HepG2 (cell line): ENCODE data around the gene SGMS1. TPM values are rescaled to one million over a fixed set of nuclear protein-coding genes. Genes with fewer than 3 reads are reported as not detected.
A peak's percentile ranks its signal among the peaks of the same experiment; 100 is the strongest.

Experiments used
- CREB1 ChIP-seq, 2 experiments: fragments of 450-650 bp in 1 of 2; IDR thresholded peaks; 2 replicates each; pipeline ENCODE4 v1.6.1; 2016 to 2017; ENCODE audit warnings: control low read depth in 1 of 2, mild to moderate bottlenecking in 1 of 2, missing compliant biosample characterization in 1 of 2, missing genetic modification characterization in 1 of 2
- DNMT1 ChIP-seq: sonication (generic); formaldehyde crosslinking; IDR thresholded peaks from 2 replicates; pipeline ENCODE4 v1.5.1; 2020; ENCODE audit warnings: mild to moderate bottlenecking, missing genetic modification reagents
- FOXO4 ChIP-seq: sonication (generic); formaldehyde crosslinking; conservative IDR thresholded peaks from 2 replicates; pipeline ENCODE4 v1.8.1; 2023; ENCODE audit warnings: missing genetic modification reagents
- GATA4 ChIP-seq: sonication (generic); IDR thresholded peaks from 2 replicates; pipeline ENCODE4 v1.6.1; 2016; ENCODE audit warnings: antibody characterized with exemption, low read depth, borderline replicate concordance
- GFI1 ChIP-seq: sonication (generic); formaldehyde crosslinking; IDR thresholded peaks from 2 replicates; pipeline ENCODE4 v1.5.0; 2020; ENCODE audit warnings: missing genetic modification reagents, mild to moderate bottlenecking, borderline replicate concordance
- HNRNPH1 ChIP-seq: fragments of 200-400 bp; formaldehyde crosslinking; optimal IDR thresholded peaks from 2 replicates; pipeline ENCODE3; 2017; ENCODE audit warnings: mild to moderate bottlenecking, low read depth, low read length
- HOXA7 ChIP-seq: sonication (generic); formaldehyde crosslinking; IDR thresholded peaks from 2 replicates; pipeline ENCODE4 v1.8.1; 2022; ENCODE audit warnings: mild to moderate bottlenecking, missing genetic modification reagents, moderate library complexity
- JUNB ChIP-seq: sonication (generic); formaldehyde crosslinking; IDR thresholded peaks from 2 replicates; pipeline ENCODE4 v1.8.0; 2022; ENCODE audit warnings: missing genetic modification reagents, mild to moderate bottlenecking, borderline replicate concordance
- MEF2D ChIP-seq: sonication (generic); formaldehyde crosslinking; IDR thresholded peaks from 2 replicates; pipeline ENCODE4 v1.5.1; 2020; ENCODE audit warnings: mild to moderate bottlenecking, missing genetic modification reagents
- PRMT3 ChIP-seq: sonication (generic); formaldehyde crosslinking; IDR thresholded peaks from 2 replicates; pipeline ENCODE4 v1.8.1; 2022; ENCODE audit warnings: low read depth, mild to moderate bottlenecking, moderate library complexity, missing genetic modification reagents, borderline replicate concordance
- RAD21 ChIP-seq: fragments of 450-650 bp; formaldehyde crosslinking; IDR thresholded peaks from 2 replicates; pipeline ENCODE4 v1.5.0; 2020; ENCODE audit warnings: mild to moderate bottlenecking
- RFXAP ChIP-seq: sonication (generic); formaldehyde crosslinking; IDR thresholded peaks from 2 replicates; pipeline ENCODE4 v1.4.0; 2020; ENCODE audit warnings: missing genetic modification reagents, borderline replicate concordance
- STAT6 ChIP-seq: sonication (generic); formaldehyde crosslinking; IDR thresholded peaks from 2 replicates; pipeline ENCODE4 v1.4.0; 2020; ENCODE audit warnings: missing genetic modification reagents, mild to moderate bottlenecking, borderline replicate concordance
- XRCC5 ChIP-seq: fragments of 200-400 bp; formaldehyde crosslinking; optimal IDR thresholded peaks from 2 replicates; pipeline ENCODE3; 2017; ENCODE audit warnings: mild to moderate bottlenecking, low read length
- ZBTB20 ChIP-seq: sonication (generic); formaldehyde crosslinking; IDR thresholded peaks from 2 replicates; pipeline ENCODE4 v1.8.1; 2023; ENCODE audit warnings: missing genetic modification reagents, low read depth, mild to moderate bottlenecking, borderline replicate concordance
- ZMYM2 ChIP-seq: sonication (generic); formaldehyde crosslinking; IDR thresholded peaks from 2 replicates; pipeline ENCODE4 v1.8.0; 2022; ENCODE audit warnings: mild to moderate bottlenecking, missing genetic modification reagents
- ZNF230 ChIP-seq: sonication (generic); formaldehyde crosslinking; IDR thresholded peaks from 2 replicates; pipeline ENCODE4 v1.4.0; 2020; ENCODE audit warnings: mild to moderate bottlenecking, missing genetic modification reagents
- ZNF296 ChIP-seq: sonication (generic); formaldehyde crosslinking; conservative IDR thresholded peaks from 2 replicates; pipeline ENCODE4 v1.5.0; 2020; ENCODE audit warnings: mild to moderate bottlenecking, missing genetic modification reagents
- ZNF558 ChIP-seq: sonication (generic); formaldehyde crosslinking; IDR thresholded peaks from 2 replicates; pipeline ENCODE4 v1.9.0; 2022; ENCODE audit warnings: mild to moderate bottlenecking, missing genetic modification reagents, borderline replicate concordance
- polyA plus RNA-seq, 8 experiments: library from polyadenylated mRNA; depleted of rRNA in 3 of 8; stranded (reverse) in 7 of 8; unstranded in 1 of 8; fragments of >200 nt; fragmentation: Illumina TruSeq in 4 of 8; extraction: Trizol in 4 of 8; gene quantifications; 2 replicates each; pipeline versions ENCODE4 v1.2.1 to v1.2.3, GENCODE V29; 2011 to 2016; ENCODE audit warnings: low read depth in 4 of 8, missing spikeins in 1 of 8, mixed read lengths in 1 of 8; ENCODE audit not compliant: insufficient read depth in 1 of 8
- total RNA-seq, 5 experiments: library from RNA; depleted of rRNA; stranded (reverse); fragments of >200 nt; fragmentation: Illumina TruSeq; extraction: Trizol; gene quantifications; 2 replicates each; pipeline ENCODE4 v1.2.3, GENCODE V29; 2016; ENCODE audit warnings: low read depth in 1 of 5
- TF ChIP-seq, protein P1 (sequence below): IDR thresholded peaks from 2 replicates; pipeline ENCODE4 v1.6.1; 2016; ENCODE audit warnings: low read depth
- TF ChIP-seq, protein P2 (sequence below): sonication (generic); formaldehyde crosslinking; IDR thresholded peaks from 2 replicates; pipeline ENCODE4 v1.8.0; 2022; ENCODE audit warnings: missing genetic modification reagents, mild to moderate bottlenecking, moderate library complexity, borderline replicate concordance

Gene SGMS1
- total and polyA plus RNA-seq, 2 of the 13 experiments (the other 11 are each of a cell fraction or from before 2014, with no cell fraction given), result 6.5 to 15.1 TPM

- 0 out of 2 replicates have a peak, but pooled peaks have one; percentile 6 for TF ChIP-seq ZNF296 (CRISPR knock-in tag)
- no peak for TF ChIP-seq HOXA7 (CRISPR knock-in tag)
- TF ChIP-seq ZNF558 (CRISPR knock-in tag), result peak; percentile 74; the same call in 1 of the 2 replicates
- TF ChIP-seq FOXO4 (CRISPR knock-in tag), result no peak
- no peak for TF ChIP-seq ZMYM2 (CRISPR knock-in tag)
- TF ChIP-seq PRMT3, result 0 out of 2 replicates have a peak, but pooled peaks have one; percentile 76
- TF ChIP-seq, protein P1, sequence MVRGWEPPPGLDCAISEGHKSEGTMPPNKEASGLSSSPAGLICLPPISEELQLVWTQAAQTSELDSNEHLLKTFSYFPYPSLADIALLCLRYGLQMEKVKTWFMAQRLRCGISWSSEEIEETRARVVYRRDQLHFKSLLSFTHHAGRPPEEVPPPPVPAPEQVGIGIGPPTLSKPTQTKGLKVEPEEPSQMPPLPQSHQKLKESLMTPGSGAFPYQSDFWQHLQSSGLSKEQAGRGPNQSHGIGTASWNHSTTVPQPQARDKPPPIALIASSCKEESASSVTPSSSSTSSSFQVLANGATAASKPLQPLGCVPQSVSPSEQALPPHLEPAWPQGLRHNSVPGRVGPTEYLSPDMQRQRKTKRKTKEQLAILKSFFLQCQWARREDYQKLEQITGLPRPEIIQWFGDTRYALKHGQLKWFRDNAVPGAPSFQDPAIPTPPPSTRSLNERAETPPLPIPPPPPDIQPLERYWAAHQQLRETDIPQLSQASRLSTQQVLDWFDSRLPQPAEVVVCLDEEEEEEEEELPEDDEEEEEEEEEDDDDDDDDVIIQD (CRISPR knock-in tag), result no peak
- TF ChIP-seq, protein P2, sequence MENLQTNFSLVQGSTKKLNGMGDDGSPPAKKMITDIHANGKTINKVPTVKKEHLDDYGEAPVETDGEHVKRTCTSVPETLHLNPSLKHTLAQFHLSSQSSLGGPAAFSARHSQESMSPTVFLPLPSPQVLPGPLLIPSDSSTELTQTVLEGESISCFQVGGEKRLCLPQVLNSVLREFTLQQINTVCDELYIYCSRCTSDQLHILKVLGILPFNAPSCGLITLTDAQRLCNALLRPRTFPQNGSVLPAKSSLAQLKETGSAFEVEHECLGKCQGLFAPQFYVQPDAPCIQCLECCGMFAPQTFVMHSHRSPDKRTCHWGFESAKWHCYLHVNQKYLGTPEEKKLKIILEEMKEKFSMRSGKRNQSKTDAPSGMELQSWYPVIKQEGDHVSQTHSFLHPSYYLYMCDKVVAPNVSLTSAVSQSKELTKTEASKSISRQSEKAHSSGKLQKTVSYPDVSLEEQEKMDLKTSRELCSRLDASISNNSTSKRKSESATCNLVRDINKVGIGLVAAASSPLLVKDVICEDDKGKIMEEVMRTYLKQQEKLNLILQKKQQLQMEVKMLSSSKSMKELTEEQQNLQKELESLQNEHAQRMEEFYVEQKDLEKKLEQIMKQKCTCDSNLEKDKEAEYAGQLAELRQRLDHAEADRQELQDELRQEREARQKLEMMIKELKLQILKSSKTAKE (CRISPR knock-in tag), result no peak
- TF ChIP-seq RFXAP, result peak; percentile 71; the same call in 1 of the 2 replicates
- TF ChIP-seq RAD21 (CRISPR knock-in tag), result peak; percentile 44; the same call in 1 of the 2 replicates
- no peak for TF ChIP-seq ZNF230 (CRISPR knock-in tag)
- TF ChIP-seq GFI1 (CRISPR knock-in tag), result peak; percentile 42; the same call in 1 of the 2 replicates
- TF ChIP-seq GATA4, result no peak
- TF ChIP-seq DNMT1 (CRISPR knock-in tag), result no peak
- no peak for TF ChIP-seq STAT6
- TF ChIP-seq JUNB (CRISPR knock-in tag), result no peak
- no peak for TF ChIP-seq ZBTB20
- no peak for TF ChIP-seq CREB1 (IDR thresholded peaks at IDR 0.05)
- TF ChIP-seq CREB1 (CRISPR knock-in tag; IDR thresholded peaks at IDR 0.05), result no peak
- TF ChIP-seq MEF2D (CRISPR knock-in tag), result 0 out of 2 replicates have a peak, but pooled peaks have one; percentile 37
- TF ChIP-seq HNRNPH1, result no peak
- peak; percentile 23 for TF ChIP-seq XRCC5
Measured at GRCh38 chr10:50624866-50625501, 1.2 kb upstream of the SGMS1 start (continued).
